NK-92 (cell line): Measurements from ENCODE around the gene ARHGAP26.

ENCODE experiments used
- DNase-seq: peaks from one replicate; lab custom pipeline; 2025; ENCODE audit not compliant: unreplicated experiment; lab: John Stamatoyannopoulos, UW

ARHGAP26 gene

DNA sequence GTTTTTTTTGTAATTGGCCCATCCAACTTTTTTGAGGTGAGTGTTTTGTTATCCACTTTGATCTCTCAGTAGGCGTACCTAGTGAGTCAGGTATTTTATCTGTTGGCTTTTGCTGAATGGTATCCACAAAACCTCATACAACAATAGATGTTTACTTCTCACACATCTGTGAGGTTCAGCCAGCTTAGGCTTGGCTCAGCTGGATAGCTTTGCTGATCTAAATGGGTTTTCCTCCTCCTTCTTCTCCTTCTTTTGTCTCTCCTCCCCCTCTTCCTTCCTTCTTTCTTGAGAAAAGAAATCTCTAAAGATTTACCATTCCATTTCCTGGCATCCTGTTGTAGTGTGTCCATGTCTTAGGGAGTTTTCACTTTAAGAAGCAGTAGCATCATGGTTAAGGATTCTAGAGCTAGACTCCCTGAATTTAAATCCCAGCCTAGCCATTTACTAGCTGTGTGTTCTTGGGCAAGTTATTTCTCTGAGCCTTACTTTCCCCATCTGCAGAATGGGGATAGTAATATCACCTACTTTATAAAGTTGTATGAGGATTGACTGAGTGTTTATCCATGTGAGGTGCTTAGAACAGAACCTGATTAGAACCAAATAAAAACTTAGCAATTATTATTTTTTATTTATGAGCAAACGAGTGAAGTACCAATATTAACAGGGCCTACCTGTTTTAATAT is 126.3 kb downstream of the ARHGAP26 start:
- DNase-seq = no peak

DNA sequence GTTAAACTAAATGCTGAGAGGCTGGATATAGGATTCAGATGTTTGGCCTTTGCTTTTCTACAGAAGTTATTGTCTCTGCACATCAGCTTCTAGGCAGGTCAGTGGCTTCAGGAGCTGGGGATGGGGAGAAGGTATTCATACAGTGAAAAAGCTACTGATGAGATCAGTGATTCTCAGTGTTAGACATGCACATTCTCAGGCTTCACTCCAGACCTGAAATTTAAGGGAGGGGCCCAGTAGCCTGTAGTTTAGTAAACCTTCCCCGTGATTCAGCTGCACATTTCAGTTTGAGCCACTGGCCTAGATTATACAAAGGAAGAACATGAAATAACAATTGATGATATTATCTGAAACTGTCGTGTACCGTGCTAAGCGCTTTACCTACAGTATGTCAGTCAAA is 127.2 kb downstream of the ARHGAP26 start:
- no peak for DNase-seq

DNA sequence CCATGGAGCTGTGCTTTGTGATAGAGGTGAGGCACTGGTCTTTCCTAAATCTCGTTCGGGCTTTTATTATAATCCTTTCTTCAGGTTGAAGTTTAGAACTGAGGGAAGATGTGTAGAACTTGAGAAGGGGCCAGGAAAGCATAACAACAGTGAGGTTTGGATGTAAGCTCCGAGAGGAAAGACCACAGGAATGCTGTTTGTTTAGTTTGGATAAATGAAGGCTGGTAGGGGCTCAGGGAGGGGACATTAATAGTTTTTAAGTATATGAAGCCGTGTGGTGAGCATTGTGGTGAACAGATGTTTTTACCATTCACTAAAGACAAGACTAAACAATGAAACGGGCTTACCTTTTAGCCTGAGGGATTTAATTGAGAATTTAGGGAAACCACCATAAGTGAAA is 130.8 kb downstream of the ARHGAP26 start:
- no peak for DNase-seq

DNA sequence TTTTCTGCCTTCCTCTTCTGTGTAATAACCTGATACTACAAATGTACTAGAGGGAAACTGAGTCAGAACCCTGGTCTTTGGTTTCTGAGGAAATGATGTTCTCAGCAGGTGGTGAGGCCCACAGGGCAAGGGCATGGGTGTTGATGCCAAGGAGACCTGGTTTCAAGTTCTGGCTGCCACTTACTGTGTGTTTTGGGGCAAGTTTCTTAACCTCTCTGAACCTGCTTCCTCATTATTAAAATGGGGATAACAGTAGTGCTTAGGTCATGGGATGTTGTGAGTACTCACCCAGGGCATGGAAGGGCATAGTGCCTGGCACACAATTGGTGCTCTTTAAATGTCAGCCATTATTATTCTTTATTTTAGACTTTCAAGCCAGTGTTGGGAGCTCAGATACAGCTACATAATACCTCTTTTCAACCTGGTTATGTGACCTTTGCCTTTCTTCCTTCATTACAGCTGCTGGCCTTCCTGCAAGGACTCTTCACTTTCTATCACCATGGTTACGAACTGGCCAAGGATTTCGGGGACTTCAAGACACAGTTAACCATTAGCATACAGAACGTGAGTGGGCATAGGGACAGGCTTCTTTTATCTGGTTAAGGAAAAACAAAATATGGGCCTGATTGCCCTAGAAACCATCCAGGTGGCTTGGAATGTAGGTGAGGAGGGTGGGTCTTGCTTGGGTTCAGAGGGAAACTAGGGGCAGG is 131.5 kb downstream of the ARHGAP26 start:
- DNase-seq = no peak

DNA sequence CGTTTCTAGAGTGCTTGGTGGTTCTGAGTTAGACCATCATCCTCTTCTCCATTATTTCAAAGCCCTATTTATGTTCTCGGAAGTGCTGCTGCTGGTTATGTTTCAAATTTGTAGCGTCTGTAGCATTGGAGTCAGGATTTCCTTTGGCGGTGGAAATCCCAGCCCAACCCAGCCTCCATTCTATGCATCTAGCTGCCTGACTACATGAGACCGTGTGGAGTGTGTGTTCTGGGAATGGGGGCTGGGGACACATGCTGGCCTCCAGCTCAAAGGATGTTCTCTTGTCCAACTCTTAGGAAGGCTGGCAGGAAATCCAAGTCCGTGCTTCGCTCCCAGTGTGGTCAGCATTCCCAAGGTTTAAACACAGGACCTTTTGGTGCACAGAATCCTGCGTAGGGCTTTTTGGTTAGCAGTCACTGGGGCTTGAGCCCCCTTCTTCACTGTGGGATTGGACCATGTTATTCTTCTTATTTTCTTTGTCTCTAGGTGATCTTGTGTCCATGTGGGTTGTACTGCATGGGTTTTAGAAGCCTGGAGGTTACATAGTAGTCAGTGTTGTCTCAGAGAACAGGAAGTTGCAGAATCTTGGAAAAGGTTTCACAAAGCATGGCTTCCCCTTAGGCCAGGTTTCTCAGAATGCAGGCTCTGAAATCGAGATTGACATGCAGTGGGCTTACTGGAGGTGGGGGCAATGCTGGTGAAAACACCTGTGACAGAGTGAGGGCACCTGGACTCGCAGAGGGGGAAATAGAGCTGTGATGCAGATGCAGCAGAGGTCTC is 132.2 kb downstream of the ARHGAP26 start:
- DNase-seq = no peak

DNA sequence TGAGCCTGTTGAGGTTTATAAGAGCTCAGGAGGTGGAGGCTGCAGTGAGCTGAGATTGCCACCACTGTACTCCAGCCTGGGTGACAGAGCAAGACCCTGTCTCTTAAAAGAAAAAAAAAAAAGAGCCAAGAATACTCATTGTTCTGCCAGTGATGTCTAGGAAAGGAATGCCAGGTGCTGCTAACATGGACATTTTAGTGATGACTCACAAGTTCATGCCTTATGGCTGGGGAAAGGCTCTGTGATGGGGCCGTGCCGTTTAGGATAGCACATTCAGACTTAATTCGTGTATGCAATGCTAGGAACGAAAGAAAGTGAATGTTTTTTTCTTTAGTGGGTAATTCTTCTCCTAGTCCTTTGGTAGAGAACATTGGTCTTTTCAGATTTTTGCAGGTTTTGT is 134.2 kb downstream of the ARHGAP26 start:
- no peak for DNase-seq

DNA sequence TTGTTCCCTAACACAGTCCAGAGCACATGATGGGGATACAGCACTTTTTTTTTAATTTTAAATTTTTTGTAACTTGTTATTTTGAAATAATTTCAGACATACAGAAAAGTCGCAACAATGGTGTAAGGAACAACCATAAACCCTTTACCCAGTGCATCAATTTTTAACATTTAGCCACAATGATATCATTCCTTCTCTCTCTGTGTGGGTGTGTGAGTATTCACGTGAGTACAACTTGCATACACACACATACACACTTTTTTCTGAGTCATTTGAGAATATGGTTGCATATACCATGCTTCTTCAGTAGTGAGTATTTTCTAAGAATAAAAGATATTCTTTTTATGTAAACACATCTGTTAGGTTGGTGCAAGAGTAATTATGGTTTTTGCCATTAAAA is 135.2 kb downstream of the ARHGAP26 start:
- no peak for DNase-seq

DNA sequence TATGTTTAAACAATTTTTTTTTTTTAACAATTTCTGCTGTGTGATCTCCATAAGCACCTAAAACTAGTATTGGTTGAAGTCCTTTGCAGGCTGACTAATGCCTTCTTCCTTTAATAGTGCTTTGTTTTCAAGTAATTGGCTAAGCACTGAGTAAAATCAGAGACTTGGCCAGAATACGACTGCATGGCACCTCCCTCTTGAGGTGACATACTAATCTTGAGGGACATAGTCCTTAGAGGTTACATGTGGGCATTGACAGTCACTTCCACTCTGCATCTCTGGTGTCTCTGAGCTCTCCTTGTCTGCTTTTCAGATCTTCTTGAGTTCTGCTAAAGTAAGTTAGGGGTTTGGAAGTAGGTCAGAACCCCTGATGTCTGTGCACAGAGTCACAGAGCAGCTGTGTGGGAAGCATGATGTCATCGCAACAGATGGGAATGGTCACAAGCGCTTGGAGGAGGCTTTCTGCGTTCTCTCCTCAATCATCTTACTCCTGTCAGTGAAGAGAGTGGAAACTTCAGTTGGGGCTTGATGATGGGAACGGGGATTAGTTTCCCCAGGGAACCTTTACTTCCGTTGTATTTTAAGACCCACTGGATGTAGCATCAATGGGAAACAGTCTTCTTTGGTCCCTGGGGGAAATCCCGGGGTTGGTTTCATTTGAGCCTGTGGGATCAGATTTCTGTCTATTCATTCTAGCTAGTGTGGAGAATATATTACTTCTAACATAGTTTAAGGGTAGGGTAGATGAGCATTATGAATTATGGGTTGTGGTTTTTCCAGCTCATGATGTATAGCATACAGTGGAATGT is 136.9 kb downstream of the ARHGAP26 start:
- DNase-seq = no peak

DNA sequence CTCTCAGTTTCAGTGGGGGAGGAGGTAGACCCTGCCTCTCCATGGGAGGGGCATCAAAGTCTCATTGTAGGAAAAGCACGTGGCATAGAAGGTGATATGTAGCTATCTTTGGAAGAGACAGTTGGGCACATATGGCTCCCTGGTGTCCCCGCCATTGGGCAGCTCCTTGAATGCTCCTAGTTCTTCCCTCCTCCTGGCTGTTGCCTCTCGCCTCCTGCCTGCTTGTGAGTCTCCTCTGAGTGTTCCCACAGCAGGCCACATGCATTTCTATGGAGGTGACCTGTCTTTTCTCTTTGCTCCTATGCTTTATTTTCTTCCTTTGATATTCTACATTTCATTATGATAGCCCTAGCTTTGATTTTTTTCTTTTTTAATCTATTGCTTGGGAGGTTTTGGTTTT is 138.5 kb downstream of the ARHGAP26 start:
- no peak for DNase-seq

DNA sequence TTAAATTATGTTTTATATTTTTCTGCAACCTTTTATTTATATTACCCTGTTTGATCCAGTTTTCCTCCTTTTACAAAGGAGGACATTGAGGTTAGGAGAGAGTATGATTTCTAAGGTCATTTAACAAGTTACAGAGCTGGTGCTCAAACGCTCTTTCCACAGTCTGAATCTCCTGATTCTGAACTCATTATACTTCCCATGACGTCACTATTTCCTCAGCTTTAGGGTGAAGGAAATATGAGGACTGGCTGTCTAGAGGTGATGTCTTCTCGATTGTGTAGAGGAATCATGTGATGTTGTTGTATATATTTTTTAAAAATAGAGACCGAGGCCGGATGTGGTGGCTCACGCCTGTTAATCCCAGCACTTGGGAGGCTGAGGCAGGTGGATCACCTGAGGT is 140.0 kb downstream of the ARHGAP26 start:
- no peak for DNase-seq

DNA sequence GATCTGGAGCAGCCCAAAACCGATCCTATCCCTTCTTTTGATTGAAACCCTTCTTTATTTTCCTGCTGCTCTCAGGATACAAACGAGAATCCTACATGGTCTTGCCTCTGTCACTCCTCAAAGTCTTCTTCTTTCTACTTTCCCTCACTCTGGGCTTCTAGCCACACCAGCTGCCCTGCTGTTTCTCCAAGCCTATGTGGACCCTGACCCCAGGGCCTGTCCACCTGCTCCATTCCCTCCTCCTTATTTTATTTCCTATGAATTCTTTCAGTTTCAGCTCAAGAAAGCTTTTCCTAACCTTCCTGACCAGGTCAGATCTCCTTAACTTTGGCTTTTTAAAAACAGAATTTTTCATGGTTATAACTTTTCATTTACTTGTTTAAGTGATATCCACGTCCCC is 141.0 kb downstream of the ARHGAP26 start:
- DNase-seq = no peak

DNA sequence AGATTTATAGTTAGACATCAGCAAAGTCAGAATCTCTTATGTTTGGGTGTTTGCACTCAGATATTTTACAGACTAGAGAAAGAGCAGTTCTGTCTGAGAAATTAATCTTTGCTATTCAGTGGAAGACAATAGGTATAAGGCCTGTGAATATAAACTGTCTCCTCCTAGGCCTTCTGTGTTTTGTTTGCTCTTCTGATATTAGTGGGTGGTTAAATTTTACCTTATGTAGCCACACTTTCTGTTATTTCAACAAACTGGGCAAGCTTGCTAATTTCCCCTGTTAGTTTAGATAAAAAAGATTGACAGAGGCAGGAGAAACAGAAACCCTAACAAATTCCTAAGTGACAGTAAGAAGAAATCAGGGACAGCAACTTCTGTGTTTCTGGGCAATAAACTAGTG is 141.6 kb downstream of the ARHGAP26 start:
- DNase-seq = no peak

DNA sequence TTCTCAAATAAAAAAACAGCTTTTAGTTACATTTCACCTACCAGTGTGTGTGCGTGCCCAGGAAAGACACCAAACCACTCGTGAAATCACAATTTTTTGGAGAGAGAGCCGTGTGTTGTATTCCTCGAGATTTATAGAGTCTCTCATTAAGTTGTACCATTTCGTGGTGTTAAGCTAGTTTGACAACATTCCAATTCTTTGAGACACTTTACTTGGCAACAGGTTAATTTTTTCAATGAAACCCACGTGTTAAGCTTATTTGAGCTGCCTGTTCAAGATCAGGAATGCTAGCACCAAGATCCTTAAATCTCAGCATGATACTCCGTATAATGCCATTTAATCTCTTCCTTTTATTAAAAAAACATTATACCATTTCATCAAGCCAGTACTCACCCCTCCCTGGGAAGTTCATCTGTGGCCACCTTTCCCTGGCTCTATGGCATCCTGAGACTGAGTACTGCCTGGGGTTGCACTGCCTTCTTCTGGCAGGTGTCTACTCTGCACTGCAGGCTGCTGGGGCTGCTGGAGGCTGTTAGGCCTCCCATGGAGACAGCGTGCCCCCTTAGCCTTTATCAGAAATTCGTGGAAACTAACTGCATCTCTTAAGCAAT is 143.7 kb downstream of the ARHGAP26 start:
- DNase-seq = no peak

DNA sequence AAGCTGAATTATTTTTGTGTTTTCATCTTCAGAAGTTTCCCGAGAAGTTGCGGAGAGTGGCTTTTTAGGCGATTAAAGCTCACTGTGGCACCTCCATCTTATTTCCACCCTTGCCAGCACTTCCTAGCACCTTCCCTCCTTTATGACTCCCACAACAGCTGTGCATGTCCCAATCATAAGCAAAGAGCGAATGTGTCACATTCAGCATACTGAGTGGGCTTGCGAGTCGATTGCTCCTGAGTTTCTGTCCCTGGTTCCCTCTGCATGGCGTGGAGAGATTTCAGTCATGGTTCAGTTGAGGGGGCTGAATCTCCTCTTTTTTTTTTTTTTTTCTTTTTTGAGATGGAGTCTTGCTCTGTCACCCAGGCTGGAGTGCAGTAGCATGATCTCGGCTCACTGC is 144.9 kb downstream of the ARHGAP26 start:
- no peak for DNase-seq

DNA sequence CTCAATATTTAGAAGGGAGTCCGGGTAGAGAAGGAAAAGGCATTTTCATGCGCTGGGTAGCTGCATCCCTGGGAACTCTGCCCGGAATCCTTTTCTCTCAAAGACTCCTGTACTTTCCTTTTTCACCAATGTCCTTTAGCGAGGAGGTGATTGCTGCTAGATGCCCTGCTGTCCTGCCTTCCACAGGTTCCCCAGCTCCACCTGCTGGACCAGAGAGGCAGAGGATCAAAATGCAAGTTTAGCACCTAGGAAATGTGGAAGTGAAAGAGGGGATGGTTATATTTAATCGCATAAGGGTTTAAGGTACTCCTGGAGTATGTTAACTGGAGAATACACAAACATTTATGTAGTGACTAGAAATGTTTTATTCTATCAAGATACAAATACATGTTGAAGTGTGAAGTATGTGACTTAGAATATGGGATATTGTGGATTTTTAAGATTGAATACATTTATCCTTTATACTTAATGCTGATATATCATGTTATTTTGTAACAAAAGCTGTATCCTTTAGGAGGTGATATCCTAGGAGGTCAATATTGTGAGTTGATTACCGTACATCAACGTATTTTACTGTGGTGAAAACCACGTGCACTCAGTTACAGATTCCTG is 145.7 kb downstream of the ARHGAP26 start:
- DNase-seq = no peak

DNA sequence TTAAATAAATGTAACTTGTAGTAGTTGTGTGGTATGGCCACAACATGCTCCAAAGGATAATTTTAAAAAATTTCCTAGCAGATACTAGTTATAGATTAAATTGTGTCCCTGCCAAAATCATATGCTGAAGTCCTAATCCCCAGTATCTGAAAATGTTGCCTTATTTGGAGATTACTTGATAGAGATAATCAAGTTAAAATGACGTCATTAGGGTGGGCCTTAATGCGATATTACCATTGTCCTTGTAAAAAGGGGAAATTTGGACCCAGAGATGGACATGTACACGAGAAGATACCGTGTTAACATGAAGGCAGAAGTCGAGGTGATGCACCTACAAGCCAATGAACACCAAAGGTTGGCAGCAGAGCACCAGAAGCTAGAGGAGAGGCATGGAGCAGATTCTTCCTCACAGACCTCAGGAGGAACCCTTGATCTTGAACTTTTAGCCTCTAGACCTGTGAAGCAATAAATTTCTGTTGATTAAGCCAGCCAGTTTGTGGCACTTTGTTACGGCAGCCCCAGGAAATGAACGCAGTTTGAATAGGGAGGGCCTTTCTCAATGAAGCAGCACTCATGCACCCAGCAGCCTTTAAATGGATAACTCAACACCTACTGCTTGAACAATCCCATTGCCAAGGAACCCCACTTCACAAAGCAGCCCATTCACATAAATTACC is 148.9 kb downstream of the ARHGAP26 start:
- no peak for DNase-seq

DNA sequence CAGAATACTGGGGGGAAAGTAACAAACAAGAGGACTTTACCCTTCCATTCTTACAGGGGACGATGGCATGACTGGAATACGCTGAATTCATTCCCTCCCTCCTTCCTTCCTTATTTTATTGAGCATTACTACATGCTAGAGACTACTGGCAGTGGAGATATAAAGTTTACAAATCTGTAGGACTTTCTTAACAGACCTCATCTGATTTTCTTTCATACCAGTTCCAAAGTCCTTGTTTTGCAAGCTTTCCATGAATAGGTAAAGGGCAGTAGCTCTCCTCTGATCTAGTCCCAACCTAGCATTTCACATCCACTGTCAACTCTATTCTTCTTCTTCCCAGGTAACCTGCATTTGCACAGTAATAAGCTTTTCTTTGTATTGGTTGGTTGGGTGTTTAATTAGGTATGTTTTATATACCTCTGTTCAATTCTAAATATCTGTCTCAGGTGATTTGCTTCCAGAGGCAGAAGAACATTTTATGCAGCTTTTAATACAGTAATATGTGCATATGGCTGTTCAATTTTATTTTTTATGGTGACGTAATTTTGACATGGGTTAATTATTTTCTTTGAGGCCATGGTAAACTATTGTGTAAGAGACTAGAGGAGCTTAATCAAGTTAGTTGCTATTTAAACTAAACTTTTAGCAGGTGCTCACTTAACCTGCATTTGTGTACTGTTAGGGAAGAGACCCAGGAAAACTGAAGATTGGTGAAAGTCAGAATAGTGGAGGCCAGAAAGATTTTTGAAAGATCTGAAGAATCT is 150.9 kb downstream of the ARHGAP26 start:
- no peak for DNase-seq

DNA sequence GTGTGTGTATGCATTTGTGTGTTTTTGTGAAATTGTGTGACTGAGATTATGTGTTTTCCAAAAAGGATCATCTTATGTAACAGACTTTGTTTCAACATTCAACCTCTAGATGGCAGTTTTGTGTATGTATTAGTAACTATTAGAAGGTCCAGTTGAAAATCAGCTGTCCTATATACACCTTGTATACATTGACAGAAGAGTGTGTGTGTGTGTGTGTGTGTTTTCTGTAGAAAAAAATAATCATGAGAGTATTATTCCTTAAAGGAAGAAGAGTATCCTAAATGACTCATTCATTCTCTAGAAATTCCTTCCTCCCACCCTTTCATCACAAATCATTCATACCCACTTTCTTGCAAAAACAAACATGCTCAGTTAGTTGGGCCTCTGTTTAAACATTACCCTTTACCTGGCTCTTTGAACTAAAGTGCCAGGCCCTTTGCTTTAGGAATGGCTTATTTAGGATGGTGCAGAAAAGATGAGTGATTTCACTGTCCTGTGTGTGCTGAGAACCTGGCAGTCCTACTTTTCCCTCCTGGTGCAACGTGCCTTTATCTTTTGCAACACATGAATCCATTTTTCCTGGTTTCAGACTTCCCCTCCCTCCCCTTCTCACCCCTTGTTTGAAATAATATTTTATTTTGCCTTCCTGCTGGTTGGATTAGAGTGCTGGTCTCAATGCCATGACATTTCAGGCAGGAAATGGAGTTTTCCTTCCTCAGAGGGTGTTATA is 152.2 kb downstream of the ARHGAP26 start:
- DNase-seq = no peak
